ENCODE data around the gene RAB11B.
"Not testable (repeated sequence)": the region's sequence is repeated elsewhere in the genome, so short reads cannot be mapped to it uniquely, and the experiment has no call there.

RAB11B gene

DNA sequence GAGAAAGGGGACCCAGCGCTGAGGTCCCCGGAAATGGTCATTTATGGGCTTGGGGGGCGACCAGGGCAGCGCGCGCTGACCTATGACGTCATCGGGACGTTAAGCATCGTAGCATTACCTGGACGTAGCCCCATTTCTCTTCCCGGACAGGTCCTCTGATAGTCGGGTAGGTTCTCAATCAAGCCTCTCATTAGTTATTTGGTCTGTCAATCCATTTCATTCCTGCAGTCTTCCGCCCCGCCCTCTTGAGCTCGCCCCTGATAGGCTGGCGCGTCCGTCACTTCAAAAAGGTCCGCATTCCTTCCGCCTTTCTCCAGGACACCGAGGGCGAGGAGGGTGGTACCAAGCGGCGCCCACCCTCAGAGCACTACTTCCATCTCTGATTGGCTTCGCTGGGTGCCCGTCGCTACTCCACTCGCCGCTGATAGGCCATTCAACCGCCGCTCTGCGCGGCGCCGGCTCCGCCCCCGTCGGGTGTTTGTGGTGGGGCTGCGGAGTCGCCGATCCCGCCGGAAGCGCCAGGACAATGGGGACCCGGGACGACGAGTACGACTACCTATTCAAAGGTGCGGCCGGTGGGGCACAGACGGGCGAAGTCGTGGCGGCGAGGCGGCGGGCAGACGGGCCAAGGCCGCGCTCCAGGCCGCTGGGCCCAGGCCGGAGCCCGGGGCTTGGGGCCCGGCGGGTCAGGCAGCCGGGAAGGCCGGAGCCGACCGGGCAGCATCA lies at the start of gene RAB11B:
RAB11B (plus strand) TSS at position 470 of the 726 bp plus-strand sequence; CDS start at position 527, 57 bp downstream.
- DNase-seq (ENCODE audit: low spot score) = peak; percentile 97

DNA sequence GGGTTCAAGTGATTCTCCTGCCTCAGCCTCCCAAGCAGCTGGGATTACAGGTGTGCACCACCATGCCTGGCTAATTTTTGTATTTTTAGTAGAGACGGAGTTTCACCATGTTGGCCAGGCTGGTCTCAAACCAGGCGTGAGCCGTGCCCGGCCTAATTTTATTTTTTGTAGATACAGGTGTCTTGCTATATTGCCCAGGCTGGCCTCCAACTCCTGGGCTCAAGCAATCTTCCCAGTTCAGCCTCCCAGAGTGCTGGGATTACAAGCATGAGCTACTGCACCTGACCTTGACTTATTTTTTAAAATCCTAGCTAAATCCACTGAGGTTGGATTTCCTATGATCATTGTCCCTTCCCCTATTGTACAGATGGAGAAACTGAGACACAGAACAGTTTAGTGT lies 48.7 kb upstream of the RAB11B start:
- DNase-seq (ENCODE audit: low spot score) = not testable (repeated sequence)

DNA sequence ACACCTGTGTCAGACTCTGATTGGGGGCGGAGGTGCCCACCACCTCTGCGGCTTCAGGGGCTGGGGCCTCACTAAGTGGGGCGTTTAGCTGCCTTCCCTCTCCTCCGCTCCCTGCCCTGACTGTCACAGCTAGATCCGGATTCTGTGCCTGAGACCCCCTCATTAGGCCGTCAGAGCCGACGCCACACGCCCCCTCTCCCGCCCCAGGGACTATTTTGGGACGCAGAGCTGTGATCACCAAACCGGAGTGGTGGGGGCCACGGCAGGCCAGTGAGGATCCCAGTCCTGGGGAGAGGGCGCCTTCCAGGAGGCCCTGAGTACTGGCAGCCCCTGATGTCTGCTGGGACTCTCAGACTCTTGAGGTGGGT lies 47.9 kb upstream of the RAB11B start:
- DNase-seq (ENCODE audit: low spot score) = no peak

DNA sequence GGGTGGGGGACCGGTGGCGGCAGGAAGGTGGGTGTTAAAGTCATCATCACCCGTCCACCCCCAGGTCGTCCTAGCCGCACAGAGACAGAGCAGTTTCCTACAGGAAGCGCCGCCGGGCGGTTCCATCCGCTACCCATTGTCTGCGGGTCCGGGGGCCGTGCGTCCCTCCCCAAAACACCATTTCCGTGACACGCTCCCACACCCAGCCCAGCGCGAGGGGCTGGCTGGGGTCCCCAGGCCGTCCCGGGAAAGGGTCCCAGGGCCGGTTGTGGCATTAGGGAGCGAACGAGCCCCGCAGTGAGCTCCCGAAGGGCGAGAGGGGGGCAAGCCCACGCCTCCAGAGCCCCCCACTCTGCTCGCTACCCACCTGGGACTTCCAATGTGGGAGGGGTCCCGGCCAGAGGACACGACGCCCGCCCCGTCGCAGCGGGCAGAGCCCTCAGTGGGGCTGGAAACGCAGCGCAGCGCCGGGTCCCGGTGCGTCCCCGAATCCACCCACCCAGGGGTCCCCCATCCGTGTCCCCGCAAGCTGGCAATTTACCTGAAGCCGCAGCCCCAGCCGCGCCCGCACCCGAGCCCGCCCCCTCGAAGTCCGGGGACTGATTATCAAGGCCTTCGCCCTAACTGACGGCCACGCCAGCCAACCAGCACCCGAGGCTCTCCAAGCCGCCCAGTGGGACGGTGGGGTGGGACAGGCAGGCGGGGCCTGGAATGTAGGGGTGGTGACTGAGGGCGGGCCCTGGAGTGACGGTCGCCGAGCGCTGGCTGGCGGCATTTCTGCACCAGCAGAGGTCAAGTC lies 47.3 kb upstream of the RAB11B start, which contains the start of gene KANK3:
KANK3 (minus strand) TSS at position 579 of the 799 bp plus-strand sequence. CDS start 5,434 bp downstream, outside the sequence.
- DNase-seq (ENCODE audit: low spot score) = peak; percentile 97

DNA sequence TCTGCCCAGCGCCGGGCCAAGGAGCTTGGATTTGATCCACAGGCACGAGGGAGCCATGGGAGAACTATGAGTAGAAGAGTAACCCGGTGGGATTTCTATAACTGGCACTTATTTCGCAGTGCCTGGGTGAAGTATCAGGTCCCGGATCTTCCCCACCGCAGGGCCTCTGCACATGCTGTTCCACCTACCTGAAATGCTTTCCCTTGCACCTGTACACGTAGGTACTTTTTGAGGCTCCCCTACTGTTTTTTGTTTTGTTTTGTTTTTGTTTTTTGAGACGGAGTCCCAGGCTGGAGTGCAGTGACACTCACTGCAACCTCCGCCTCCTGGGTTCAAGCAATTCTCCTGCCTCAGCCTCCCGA lies 46.7 kb upstream of the RAB11B start:
- DNase-seq (ENCODE audit: low spot score) = no peak

DNA sequence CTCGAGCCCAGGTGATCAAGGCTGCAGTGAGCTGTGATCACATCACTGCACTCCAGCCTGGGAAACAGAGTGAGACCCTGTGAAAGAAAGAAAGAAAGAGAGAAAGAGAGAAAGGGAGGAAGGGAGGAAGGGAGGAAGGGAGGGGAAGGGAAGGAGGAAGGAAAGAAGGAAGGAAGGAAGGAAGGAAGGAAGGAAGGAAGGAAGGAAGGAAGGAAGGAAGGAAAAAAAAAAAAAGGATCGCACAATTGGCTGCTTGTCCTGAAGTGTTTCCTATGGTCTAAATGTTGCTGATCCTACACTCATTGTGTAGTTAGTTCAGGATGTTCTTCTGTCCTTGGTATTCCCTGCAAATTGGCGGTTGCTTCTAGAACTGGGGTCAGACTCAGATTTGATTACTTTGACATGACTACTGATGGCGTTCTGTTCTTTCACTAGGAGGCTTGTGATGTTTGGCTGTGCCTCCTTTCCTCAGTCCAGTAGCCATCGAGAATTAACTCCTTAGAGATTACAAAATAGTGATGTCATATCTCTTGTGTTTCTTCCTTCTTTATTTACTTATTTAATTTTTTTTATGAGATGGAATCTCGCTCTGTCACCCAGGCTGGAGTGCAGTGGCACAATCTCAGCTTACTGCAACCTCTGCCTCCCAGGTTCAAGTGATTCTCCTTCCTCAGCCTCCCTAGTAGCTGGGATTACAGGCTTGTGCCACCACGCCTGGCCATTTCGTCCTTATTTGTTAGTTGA lies 40.4 kb upstream of the RAB11B start:
- DNase-seq (ENCODE audit: low spot score) = not testable (repeated sequence)

DNA sequence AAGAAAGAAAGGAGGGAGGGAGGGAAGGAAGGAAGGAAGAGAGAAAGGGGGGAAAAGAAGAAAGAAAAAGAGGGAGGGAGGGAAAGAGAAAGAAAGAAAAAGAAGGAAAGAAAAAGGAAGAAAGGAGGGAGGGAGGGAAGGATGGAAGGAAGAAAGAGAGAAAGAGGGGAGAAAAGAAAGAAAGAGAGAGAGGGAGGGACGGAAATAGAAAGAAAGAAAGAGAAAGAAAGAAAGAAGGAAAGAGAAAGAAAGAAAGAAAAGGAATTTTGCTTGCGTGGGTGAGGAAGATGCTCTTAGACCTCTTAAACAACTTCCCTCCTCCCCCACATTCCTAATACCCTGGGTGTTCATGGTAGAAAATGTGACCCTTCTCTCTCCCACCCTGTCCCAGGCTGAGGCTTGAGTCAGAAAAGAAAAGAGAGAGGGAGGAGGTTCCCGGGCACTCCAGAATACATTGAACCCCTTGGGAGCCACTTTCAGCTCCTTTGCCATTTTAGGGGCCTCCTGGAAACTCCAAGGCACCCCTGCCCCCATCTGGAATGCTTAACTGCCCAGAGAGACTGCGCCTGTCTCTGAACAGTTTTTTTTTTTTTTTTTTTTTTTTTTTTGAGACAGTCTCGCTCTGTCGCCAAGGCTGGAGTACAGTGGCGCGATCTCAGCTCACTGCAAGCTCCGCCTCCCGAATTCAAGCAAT lies 37.9 kb upstream of the RAB11B start:
- DNase-seq (ENCODE audit: low spot score) = no peak

DNA sequence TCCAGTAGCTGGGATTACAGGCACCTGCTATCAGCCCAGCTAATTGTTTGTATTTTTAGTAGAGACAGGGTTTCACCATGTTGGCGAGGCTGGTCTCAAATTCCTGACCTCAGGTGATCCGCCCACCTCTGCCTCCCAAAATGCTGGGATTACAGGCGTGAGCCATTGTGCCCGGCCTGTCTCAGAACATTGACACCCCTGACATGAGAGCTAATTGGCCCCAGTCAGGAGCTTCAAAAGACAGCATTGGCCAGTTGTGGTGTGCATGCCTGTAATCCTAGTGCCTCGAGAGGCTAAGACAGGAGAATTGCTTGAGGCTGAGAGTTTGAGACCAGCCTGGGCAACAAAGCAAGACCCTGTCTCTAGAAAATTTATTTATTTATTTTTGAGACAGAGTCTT lies 37.3 kb upstream of the RAB11B start:
- not testable (repeated sequence) for DNase-seq (ENCODE audit: low spot score)

DNA sequence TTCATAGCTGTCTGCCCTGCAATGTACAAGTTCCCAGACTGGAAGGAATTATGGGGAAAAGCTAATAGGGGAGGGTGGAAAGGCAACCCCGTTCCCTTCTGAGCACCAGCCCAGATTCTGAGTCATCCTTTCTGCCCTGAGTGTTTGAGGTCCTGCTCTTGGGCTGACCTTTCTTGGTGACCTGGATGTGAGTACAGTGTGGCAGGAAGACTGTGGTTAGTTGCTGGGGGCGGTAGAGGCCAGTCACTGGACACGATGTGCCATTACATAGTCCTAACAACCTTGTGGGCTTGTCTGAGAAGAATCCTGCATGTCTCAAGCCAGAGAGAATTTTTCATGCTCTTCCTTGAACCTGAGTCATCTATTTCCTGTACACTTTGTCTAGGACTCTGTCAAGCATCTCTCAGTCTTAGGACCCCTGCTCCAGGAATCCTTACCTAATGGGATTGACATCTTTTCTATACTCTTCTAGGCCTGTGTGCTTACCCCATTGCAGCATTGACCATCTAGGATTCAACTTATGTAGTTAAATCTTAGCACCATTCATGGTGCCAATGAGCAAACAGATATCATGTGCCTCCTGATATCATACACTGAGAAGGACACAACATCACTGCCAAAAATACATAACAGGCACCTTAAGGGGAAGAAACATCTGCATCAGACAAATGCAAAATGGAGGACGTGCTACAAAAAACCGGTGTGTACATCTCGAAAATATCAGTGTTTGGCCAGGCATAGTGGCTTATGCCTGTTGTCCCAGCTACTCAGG lies 34.3 kb upstream of the RAB11B start:
- DNase-seq (ENCODE audit: low spot score) = no peak

DNA sequence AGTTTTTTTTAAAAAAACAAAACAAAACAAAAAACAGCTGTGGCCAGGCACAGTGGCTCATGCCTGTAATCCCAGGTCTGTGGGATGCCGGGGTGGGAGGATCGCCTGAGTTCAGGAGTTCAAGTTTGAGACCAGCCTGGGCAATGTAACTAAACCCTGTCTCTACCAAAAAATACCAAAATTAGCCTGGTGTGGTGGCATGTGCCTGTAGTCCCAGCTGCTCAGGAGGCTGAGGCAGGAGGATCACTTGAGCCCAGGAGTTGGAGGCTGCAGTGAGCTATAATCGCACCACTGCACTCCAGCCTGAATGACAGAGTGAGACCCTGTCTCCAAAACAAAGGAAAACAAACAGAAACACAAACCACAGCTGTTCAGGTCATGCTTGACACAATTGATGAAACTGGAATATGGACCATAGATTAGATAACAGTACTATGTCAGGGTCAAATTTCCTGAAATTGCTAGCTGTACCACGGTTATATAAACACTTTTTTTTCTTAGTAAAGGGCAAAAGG lies 33.1 kb upstream of the RAB11B start:
- DNase-seq (ENCODE audit: low spot score) = no peak

DNA sequence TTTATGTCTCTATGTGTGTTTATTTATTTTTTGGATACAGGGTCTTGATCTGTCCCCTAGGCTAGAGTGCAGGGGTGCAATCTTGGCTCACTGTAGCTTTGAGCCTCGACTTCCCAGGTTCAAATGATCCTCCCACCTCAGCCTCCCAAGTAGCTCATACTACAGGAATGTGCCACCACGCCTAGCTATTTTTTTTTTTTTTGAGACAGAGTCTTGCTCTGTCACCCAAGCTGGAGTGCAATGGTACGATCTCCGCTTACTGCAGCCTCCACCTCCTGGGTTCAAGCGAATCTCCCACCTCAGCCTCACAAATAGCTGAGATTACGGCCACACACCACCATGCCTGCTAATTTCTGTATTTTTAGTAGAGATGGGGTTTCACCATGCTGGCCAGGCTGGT lies 31.2 kb upstream of the RAB11B start:
- DNase-seq (ENCODE audit: low spot score) = no peak

DNA sequence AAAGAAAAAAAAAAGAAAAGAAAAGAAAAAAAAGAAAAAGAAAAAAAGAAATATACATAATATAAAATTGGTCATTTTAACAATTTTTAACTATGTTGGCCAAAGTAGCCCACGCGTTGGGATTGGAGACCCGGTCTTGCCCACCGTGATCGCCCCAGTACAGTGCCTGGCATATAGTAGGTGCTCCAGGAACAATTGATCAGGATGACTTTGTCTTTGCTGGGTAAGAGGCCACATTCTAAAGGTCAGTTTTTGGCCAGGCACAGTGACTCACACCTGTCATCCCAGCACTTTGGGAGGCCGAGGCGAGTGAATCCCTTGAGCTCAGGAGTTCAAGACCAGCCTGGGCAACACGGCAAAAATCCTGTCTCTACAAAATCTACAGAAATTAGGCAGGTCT lies 30.0 kb upstream of the RAB11B start:
- DNase-seq (ENCODE audit: low spot score) = no peak

DNA sequence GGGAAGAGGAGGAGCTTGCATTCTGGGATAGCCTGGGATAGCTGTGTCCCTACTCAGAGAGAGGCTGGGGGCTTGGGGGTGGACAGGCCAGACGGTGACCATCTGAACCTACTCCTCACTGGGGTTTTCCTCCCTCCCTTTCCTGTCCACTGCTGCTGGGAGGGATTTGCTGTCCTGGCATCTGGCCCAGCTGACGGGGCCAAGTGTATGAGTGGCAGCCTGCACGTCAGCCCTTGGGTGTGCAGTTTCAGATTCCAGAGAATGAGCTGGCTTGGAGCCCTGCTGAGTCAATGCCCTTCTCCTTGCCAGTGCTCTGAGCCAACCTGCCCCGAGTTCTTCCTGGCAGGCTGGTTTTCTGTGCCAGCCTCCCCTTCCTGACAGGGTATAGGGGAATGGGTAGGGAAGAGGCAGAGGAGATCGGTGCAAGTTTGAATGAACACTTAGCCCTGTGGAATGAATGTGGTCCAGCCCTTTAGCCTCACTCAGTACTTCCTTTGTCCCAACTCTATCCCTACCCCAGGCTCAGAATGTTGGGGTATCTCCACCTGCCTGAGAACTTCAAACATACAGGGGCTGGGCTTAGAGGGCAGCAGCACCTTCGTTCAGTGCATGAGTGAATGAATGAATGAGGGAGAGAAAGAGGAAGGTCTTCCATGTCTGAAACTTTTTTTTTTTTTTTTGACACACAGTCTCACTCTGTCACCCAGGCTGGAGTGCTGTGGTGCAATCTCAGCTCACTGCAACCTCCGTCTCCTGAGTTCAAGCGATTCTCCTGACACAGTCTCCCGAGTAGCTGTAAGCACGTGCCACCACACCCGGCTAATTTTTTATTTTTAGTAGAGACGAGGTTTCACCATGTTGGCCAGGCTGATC lies 28.0 kb upstream of the RAB11B start:
- no peak for DNase-seq (ENCODE audit: low spot score)

DNA sequence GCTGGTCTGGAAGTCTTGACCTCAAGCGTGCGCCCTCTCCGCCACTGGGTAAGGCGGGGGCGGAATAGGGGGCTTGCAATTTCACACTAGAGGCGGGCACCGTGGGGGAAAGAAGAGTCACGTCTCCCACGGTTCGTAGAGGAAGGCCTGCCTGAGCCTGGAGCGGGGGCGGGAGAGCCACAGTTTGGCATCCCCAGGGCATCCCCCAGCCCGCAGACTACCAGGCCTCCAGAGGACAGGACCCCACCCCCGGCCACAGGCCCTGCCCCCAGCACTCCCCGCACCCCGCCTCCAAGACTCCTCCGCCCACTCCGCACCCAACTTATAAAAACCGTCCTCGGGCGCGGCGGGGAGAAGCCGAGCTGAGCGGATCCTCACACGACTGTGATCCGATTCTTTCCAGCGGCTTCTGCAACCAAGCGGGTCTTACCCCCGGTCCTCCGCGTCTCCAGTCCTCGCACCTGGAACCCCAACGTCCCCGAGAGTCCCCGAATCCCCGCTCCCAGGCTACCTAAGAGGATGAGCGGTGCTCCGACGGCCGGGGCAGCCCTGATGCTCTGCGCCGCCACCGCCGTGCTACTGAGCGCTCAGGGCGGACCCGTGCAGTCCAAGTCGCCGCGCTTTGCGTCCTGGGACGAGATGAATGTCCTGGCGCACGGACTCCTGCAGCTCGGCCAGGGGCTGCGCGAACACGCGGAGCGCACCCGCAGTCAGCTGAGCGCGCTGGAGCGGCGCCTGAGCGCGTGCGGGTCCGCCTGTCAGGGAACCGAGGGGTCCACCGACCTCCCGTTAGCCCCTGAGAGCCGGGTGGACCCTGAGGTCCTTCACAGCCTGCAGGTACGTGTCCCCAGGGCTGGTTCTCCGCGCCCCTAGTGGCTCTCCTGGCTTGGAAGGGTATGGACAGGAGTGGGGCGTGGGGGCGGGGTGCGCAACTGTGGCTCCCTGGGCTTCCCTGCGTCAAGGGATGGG lies 26.1 kb upstream of the RAB11B start, which contains the start of gene ANGPTL4:
ANGPTL4 (plus strand) TSS at position 353 of the 969 bp plus-strand sequence; CDS start at position 520, 167 bp downstream.
- DNase-seq (ENCODE audit: low spot score) = no peak

DNA sequence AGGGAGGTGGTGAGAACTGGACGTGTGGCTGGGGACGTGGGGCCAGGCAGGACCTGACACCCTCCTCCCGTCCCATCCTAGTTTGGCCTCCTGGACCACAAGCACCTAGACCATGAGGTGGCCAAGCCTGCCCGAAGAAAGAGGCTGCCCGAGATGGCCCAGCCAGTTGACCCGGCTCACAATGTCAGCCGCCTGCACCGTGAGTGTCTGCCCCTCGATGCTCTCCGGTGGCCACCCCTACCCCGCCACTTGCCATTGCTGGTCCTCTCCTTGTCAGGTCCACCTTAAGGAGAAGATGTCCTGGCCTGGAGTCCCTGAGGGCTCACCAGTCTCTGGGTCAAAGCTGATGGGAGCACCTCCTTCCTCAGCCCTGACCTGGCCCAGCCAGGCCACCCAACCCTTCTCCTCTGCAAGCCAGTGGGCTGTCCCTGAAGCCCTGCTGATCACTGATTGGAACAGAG lies 24.0 kb upstream of the RAB11B start:
- DNase-seq (ENCODE audit: low spot score) = no peak

DNA sequence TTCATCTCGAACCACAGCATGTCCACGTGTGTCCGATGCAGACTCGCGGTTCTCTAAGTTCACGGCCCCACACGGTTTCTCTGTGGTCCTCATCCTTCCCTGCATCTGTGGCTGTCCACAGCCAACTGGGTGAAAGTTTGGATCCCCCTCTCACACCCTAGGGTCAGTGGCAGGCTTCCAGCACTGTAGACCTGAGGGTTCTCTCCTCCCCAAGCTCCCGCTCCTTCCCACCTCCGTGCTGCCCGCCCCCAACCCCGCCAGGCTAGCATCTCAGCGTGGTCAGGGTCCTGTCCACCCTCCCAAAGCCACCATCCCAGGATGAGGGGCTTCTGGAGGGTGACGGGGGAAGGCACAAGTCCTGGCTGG lies 23.2 kb upstream of the RAB11B start:
- no peak for DNase-seq (ENCODE audit: low spot score)

DNA sequence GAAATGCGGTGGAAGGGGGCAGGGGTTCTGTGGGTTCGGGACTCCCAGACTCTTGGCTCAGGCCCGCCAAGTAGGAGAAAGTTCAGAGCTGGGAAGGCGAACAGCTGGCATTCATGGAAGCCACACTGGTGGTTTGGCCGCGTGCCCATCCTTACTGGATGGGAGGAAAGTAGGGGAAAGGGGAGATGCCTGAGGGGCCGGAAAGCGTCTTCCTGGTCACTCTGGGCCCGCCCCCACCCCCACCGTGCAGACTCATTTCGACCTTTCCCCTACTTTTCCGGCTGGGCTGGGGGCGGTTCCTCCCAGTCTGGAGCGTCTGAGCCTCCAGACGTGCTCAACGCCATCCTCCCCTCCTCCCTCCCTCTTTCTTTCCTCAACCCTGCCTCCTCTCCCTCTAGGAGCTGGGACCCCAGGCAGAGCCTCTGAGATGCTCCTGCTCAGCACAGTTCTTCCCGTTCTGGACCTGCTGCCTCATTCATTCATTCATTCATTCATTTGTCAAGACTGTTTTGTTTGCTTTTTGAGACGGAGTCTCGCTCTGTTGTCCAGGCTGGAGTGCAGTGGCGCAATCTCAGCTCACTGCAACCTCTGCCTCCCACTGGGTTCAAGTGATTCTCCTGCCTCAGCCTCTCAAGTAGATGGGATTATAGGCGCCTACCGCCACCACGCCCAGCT lies 22.7 kb upstream of the RAB11B start:
- DNase-seq (ENCODE audit: low spot score) = no peak
